Motor neuron (in vitro differentiated cells): ENCODE results near the gene GHRH. TPM values are rescaled to one million over a fixed set of nuclear protein-coding genes. Genes with fewer than 3 reads are reported as not detected.

Source experiments
- ATAC-seq, 8 experiments: fragments of 200-7000 bp; cut with Tn5 transposase; replicated peaks in 6 of 8; 2 replicates each; pipeline ENCODE4 v1.8.0; 2021; ENCODE audit warnings: mild to moderate bottlenecking in 8 of 8, moderate library complexity in 8 of 8
- H3K27ac ChIP-seq, 2 donors: fragments of 250-450 bp; sonication (Bioruptor Pico); 2 replicates each; pipeline ENCODE4 v1.9.0; 2021; ENCODE audit warnings: antibody characterized with exemption in 2 of 2, mild to moderate bottlenecking in 2 of 2, moderate library complexity in 1 of 2
- H3K4me1 ChIP-seq, 2 donors: fragments of 250-450 bp; sonication (Bioruptor Pico); replicated peaks in 1 of 2; 2 replicates each; pipeline ENCODE4 v1.6.1; 2021; ENCODE audit warnings: antibody characterized with exemption in 2 of 2, mild to moderate bottlenecking in 2 of 2, moderate library complexity in 1 of 2
- H3K4me3 ChIP-seq, 5 donors: fragments of 250-450 bp; sonication (Bioruptor Pico); 2 replicates each; pipeline ENCODE4 v1.9.0; 2021; ENCODE audit warnings: antibody characterized with exemption in 5 of 5, mild to moderate bottlenecking in 5 of 5, moderate library complexity in 4 of 5
- WGBS, 10 experiments: fragments of 450-650 bp; shearing (Covaris generic); methylation state at CpG; one replicate each; pipeline ENCODE4 v1.0.0; 2022; 5-methylcytosine and 5-hydroxymethylcytosine counted together
- in situ Hi-C, 9 experiments: fragments of 400-800 bp; cut with MboI; loops; one replicate each; pipeline ENCODE4 v1.15.0; 2021; ENCODE audit warnings: low sequenced_read_pairs in 9 of 9, low pct_unique_long_range_greater_than_20kb in 2 of 9; ENCODE audit not compliant: unreplicated experiment in 9 of 9
- total RNA-seq, 8 experiments: library from RNA; unstranded; fragments of 300-600 nt; gene quantifications; 2 replicates each; pipeline versions ENCODE4 v1.2.3 to v1.2.4, GENCODE V29; 2022

Gene GHRH
- total RNA-seq, 8 experiments from 2014 or later, result not detected

DNA sequence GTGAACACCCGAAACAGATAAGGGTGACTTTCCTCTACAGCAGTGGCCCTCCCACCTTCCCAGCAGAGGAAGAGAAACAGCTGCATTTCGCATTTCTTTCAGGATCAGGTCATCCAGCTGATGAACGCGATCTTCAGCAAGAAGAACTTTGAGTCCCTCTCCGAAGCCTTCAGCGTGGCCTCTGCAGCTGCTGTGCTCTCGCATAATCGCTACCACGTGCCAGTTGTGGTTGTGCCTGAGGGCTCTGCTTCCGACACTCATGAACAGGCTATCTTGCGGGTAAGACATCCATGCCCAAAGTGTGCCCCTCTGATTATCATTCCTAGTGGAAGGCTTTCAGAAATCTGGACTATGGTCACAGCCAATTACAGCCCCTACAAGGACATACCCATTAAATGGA lies 54.4 kb downstream of the GHRH start:
- no peak for ATAC-seq
- peaks cover 0 to 15% of the 10 kb centered on the region in 2 donors for H3K4me1 ChIP-seq
- H3K27ac ChIP-seq, result no peak overlapping the region
- in situ Hi-C loops, result loop anchor here in 2 of 9 experiments (10.0 to 25.0 kb wide), 2 partner anchors 328 to 330 kb away; partner anchors contain the start of gene BLCAP (in 1 of the 2)
- 73 to 100% (median 90%) methylated on average over 2 to 10 of the region's 11 CpGs; no CpG with 5 or more reads in 3 of the 10 experiments for WGBS, 10 experiments
- H3K4me3 ChIP-seq, result no peak overlapping the region

DNA sequence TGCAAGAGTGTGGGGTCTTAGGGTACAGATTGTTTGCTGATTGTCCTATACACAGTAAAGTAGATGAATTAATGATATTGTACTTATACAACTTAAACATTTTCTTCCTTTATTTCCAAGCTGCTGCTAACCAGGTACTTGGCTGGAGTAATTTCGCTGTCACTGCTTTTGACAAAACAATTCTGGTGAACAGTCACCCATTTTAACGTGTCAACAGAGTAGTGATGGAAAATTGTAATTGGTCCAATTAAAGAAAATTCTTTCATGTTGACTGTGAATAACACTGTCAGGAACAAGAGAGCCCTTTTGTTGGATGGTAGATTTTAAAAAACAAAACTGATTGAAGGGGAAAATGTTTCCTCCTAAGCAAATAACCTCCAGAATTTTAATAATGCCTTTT lies 55.8 kb downstream of the GHRH start:
- Histone ChIP-seq H3K4me3 (no peak overlapping the region), H3K4me1 (peaks cover 0 to 17% of the 10 kb centered on the region in 2 donors), H3K27ac (no peak overlapping the region)
- in situ Hi-C loops, result loop anchor here in 2 of 9 experiments (10.0 to 25.0 kb wide), 2 partner anchors 329 to 332 kb away; partner anchors contain the start of gene BLCAP (in 1 of the 2)
- no peak for ATAC-seq
- WGBS, 10 experiments, result 50 to 100% (median 80%) methylated on average over 1 to 2 of the region's 2 CpGs; no CpG with 5 or more reads in 2 of the 10 experiments

GRCh38 chr20:37205130-37205529 lies 56.5 kb downstream of the GHRH start:
- Histone ChIP-seq H3K4me3 (no peak overlapping the region), H3K27ac (no peak overlapping the region), H3K4me1 (peaks cover 0 to 17% of the 10 kb centered on the region in 2 donors)
- ATAC-seq, result peak in 1 of 8 experiments; percentile 7
- in situ Hi-C loops, result loop anchor here in 2 of 9 experiments (10.0 to 25.0 kb wide), 2 partner anchors 330 to 332 kb away; partner anchors contain the start of gene BLCAP (in 1 of the 2)
- WGBS, 10 experiments, result 40 to 90% (median 80%) methylated on average over 1 to 6 of the region's 6 CpGs; no CpG with 5 or more reads in 1 of the 10 experiments

DNA sequence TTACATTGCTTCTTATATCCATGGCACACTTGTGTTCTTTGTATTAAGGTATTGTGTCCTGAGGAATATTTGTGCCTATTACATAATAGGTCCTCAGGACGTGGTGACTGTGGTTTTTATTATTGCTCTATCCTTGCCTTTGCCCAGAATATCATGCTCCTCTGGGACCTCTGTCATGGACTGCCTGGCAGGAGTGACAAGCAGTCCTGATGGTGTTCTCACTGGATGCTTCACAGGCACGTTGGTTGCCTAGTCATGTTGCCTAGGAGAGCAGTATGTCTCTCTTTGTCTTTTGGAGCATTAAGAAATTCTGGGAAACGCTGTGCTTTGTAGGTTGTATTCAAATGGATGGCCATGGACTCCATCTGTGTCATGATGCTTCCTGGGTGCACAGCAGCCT lies 57.6 kb downstream of the GHRH start:
- WGBS, 10 experiments, result 67 to 92% (median 80%) methylated on average over 1 to 3 of the region's 3 CpGs; no CpG with 5 or more reads in 3 of the 10 experiments
- Histone ChIP-seq H3K4me1 (peaks cover 0 to 17% of the 10 kb centered on the region in 2 donors), H3K27ac (no peak overlapping the region), H3K4me3 (no peak overlapping the region)
- in situ Hi-C loops, result loop anchor here in 2 of 9 experiments (10.0 to 25.0 kb wide), 2 partner anchors 331 to 333 kb away; partner anchors contain the start of gene BLCAP (in 1 of the 2)
- ATAC-seq, result peak in 4 of 8 experiments; percentile 15 to 92 (median 56)

DNA sequence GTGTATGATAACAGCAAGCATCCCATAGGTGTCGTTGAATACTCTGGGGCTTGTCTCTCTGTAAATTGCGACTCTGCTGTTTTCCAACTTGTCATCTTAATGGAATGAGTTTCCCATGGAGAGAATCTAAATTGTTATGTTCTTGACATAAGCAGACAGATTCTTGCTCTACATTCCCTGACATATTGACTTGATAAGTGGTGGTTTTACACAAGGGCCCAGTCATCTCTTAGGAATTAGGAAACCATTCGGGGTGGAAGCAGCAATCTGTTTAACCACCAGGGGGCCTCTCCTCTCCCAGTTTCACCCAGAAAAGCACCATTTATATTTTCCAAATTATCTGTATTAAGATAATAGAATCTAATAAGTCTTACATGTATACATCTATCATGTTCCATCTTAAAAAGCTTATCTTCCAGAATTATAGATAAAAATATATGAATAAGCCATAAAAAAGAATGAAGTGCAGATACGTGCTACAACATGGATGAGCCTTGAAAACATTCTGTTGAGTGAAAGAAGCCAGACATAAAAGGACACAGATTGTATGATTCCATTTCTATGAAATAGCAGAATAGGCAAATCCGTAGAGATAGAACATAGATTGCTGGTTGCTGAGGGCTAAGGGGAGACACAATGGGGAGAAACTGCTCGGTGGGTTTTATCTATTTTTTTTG lies 59.2 kb downstream of the GHRH start:
- WGBS, 10 experiments, result 17 to 95% (median 77%) methylated on average over 1 to 5 of the region's 6 CpGs; no CpG with 5 or more reads in 1 of the 10 experiments
- Histone ChIP-seq H3K27ac (no peak overlapping the region), H3K4me1 (peaks cover 0 to 17% of the 10 kb centered on the region in 2 donors), H3K4me3 (no peak overlapping the region)
- in situ Hi-C loops, result loop anchor here in 2 of 9 experiments (10.0 to 25.0 kb wide), 2 partner anchors 332 to 335 kb away; partner anchors contain the start of gene BLCAP (in 1 of the 2)
- peak in 5 of 8 experiments; percentile 30 to 99 (median 75) for ATAC-seq

GRCh38 chr20:37201827-37202162 lies 59.8 kb downstream of the GHRH start:
- Histone ChIP-seq H3K4me3 (no peak overlapping the region), H3K4me1 (peaks cover 0 to 17% of the 10 kb centered on the region in 2 donors), H3K27ac (no peak overlapping the region)
- ATAC-seq, result peak in 1 of 8 experiments; percentile 13
- WGBS, 10 experiments, result 14 to 100% (median 83%) methylated on average over 1 to 2 of the region's 2 CpGs; no CpG with 5 or more reads in 1 of the 10 experiments
- in situ Hi-C loops, result loop anchor here in 2 of 9 experiments (10.0 to 25.0 kb wide), 2 partner anchors 333 to 336 kb away; partner anchors contain the start of gene BLCAP (in 1 of the 2)

Other genes starting within 250 kb of the GHRH start
- gene RBL1, start 165.8 kb downstream of the GHRH start, total RNA-seq, result 10 to 100 TPM in 1 of 8 experiments, 1 to 10 TPM in 7; 1.1 to 11.4 (median 5.0) TPM
- 100 to 1,000 TPM in 7 of 8 experiments, 10 to 100 TPM in 1; 94.2 to 354 (median 152) TPM for gene RPN2, start 82.5 kb downstream of the GHRH start, total RNA-seq
- gene MROH8, start 82.3 kb downstream of the GHRH start, total RNA-seq, result 1 to 10 TPM; 2.9 to 7.6 (median 4.9) TPM
- gene MANBAL, start 27.8 kb upstream of the GHRH start, total RNA-seq, result 10 to 100 TPM; 14.3 to 36.9 (median 26.3) TPM
- 10 to 100 TPM; 13.5 to 31.4 (median 17.7) TPM for gene SRC, start 84.3 kb upstream of the GHRH start, total RNA-seq